ENCODE data around the gene ENOX2. TPM values are rescaled to one million over a fixed set of nuclear protein-coding genes. Genes with fewer than 3 reads are reported as not detected.

Gene ENOX2
- polyA plus RNA-seq, 1 donor from 2014 or later = 48.7 TPM

DNA sequence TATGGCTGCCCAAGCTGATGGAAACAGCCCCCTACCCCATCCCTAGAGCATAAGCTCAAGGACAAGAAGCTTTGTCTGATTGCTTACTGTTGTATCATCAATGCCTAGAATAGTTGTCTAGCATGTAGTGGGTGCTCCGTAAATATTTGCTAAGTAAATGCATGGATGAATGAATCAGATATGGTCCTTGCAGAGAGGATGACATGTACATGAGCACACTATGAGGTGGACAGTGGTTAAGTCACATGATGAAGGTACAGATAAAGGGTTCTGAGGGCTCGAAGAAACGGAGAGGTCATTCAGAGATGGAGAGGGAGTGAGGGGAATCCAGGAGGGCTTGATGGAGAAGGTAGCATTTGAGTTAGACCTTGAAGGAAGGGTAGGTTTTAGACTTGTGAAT is 287.1 kb downstream of the ENOX2 start:
- TF ChIP-seq TAF1 (IDR thresholded peaks at IDR 0.05; ENCODE audit: low read depth) = no peak
- TF ChIP-seq, protein P1, sequence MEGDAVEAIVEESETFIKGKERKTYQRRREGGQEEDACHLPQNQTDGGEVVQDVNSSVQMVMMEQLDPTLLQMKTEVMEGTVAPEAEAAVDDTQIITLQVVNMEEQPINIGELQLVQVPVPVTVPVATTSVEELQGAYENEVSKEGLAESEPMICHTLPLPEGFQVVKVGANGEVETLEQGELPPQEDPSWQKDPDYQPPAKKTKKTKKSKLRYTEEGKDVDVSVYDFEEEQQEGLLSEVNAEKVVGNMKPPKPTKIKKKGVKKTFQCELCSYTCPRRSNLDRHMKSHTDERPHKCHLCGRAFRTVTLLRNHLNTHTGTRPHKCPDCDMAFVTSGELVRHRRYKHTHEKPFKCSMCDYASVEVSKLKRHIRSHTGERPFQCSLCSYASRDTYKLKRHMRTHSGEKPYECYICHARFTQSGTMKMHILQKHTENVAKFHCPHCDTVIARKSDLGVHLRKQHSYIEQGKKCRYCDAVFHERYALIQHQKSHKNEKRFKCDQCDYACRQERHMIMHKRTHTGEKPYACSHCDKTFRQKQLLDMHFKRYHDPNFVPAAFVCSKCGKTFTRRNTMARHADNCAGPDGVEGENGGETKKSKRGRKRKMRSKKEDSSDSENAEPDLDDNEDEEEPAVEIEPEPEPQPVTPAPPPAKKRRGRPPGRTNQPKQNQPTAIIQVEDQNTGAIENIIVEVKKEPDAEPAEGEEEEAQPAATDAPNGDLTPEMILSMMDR (IDR thresholded peaks at IDR 0.05; ENCODE audit: poor library complexity, severe bottlenecking) = no peak
- TF ChIP-seq POLR2AphosphoS5 (IDR thresholded peaks at IDR 0.05) = no peak
- no peak for TF ChIP-seq RAD21 (conservative IDR thresholded peaks at IDR 0.05)
- TF ChIP-seq EP300 (conservative IDR thresholded peaks at IDR 0.05; ENCODE audit: poor library complexity, severe bottlenecking) = no peak
- TF ChIP-seq SMC3 (conservative IDR thresholded peaks at IDR 0.05; ENCODE audit: poor library complexity) = no peak
- TF ChIP-seq EZH2 (IDR thresholded peaks at IDR 0.05; ENCODE audit: borderline replicate concordance, insufficient read depth, low read length, poor library complexity, severe bottlenecking) = no peak
- TF ChIP-seq, protein P2, sequence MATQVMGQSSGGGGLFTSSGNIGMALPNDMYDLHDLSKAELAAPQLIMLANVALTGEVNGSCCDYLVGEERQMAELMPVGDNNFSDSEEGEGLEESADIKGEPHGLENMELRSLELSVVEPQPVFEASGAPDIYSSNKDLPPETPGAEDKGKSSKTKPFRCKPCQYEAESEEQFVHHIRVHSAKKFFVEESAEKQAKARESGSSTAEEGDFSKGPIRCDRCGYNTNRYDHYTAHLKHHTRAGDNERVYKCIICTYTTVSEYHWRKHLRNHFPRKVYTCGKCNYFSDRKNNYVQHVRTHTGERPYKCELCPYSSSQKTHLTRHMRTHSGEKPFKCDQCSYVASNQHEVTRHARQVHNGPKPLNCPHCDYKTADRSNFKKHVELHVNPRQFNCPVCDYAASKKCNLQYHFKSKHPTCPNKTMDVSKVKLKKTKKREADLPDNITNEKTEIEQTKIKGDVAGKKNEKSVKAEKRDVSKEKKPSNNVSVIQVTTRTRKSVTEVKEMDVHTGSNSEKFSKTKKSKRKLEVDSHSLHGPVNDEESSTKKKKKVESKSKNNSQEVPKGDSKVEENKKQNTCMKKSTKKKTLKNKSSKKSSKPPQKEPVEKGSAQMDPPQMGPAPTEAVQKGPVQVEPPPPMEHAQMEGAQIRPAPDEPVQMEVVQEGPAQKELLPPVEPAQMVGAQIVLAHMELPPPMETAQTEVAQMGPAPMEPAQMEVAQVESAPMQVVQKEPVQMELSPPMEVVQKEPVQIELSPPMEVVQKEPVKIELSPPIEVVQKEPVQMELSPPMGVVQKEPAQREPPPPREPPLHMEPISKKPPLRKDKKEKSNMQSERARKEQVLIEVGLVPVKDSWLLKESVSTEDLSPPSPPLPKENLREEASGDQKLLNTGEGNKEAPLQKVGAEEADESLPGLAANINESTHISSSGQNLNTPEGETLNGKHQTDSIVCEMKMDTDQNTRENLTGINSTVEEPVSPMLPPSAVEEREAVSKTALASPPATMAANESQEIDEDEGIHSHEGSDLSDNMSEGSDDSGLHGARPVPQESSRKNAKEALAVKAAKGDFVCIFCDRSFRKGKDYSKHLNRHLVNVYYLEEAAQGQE (IDR thresholded peaks at IDR 0.05; ENCODE audit: borderline replicate concordance) = no peak
- Histone ChIP-seq H3K9ac (ENCODE audit: low read length) (no peak overlapping the region), H3K27me3 (ENCODE audit: insufficient read depth, low read depth, low read length) (no peaks in the 10 kb centered on the region), H3K9me2 (ENCODE audit: insufficient read depth, low read length) (no peaks in the 10 kb centered on the region), H3K79me2 (replicated peaks; ENCODE audit: insufficient read depth, low read length) (no peaks in the 10 kb centered on the region), H4K20me1 (ENCODE audit: insufficient read depth) (no peaks in the 10 kb centered on the region), H3K9me3 (ENCODE audit: low read length) (no peaks in the 10 kb centered on the region), H3K4me2 (ENCODE audit: low read length) (no peak overlapping the region), H3K4me3 (ENCODE audit: low read length) (no peak overlapping the region), H3K36me3 (ENCODE audit: insufficient read depth, low read length) (no peaks in the 10 kb centered on the region), H3F3A (ENCODE audit: insufficient read depth, low read length, poor library complexity, severe bottlenecking) (no peaks in the 10 kb centered on the region), H2AFZ (ENCODE audit: low read depth, low read length) (no peak overlapping the region), H3K27ac (ENCODE audit: low read length) (peak overlapping the region; percentile 37)

DNA sequence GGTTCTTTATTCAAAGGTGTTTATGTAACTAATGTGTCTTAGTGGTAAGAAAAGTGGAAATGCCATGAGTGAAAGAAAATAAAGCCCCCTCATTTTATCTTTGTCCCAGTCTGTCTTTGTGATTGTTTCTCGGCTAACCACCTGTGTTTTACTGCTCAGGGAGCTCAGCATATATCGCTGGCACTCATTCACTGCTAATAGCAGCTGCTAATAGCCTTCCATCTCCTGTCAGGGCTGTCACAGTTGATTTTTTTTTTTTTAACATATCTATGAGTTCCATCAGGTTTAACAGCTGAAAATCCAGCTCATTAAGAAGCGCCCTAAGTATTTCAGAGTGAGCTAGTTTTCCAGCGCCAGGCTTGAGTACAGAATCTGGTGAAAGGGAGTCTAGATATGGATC is 295.6 kb downstream of the ENOX2 start:
- peak overlapping the region; percentile 92 for H3K27ac ChIP-seq (ENCODE audit: low read length)
- H3K4me3 ChIP-seq (ENCODE audit: low read length) = peak overlapping the region; percentile 33
- H3K9ac ChIP-seq (ENCODE audit: low read length) = peak overlapping the region; percentile 52
- TF ChIP-seq EP300 (conservative IDR thresholded peaks at IDR 0.05; ENCODE audit: poor library complexity, severe bottlenecking) (peak; percentile 93), EZH2 (IDR thresholded peaks at IDR 0.05; ENCODE audit: borderline replicate concordance, insufficient read depth, low read length, poor library complexity, severe bottlenecking) (no peak), POLR2AphosphoS5 (IDR thresholded peaks at IDR 0.05) (peak; percentile 65)
- no peak overlapping the region for H2AFZ ChIP-seq (ENCODE audit: low read depth, low read length)
- no peaks in the 10 kb centered on the region for H3F3A ChIP-seq (ENCODE audit: insufficient read depth, low read length, poor library complexity, severe bottlenecking)
- H3K4me2 ChIP-seq (ENCODE audit: low read length) = no peak overlapping the region
- H4K20me1 ChIP-seq (ENCODE audit: insufficient read depth) = no peaks in the 10 kb centered on the region
- H3K27me3 ChIP-seq (ENCODE audit: insufficient read depth, low read depth, low read length) = no peaks in the 10 kb centered on the region
- H3K9me3 ChIP-seq (ENCODE audit: low read length) = no peaks in the 10 kb centered on the region
- no peaks in the 10 kb centered on the region for H3K9me2 ChIP-seq (ENCODE audit: insufficient read depth, low read length)
- no peaks in the 10 kb centered on the region for H3K79me2 ChIP-seq (replicated peaks; ENCODE audit: insufficient read depth, low read length)
- no peaks in the 10 kb centered on the region for H3K36me3 ChIP-seq (ENCODE audit: insufficient read depth, low read length)

DNA sequence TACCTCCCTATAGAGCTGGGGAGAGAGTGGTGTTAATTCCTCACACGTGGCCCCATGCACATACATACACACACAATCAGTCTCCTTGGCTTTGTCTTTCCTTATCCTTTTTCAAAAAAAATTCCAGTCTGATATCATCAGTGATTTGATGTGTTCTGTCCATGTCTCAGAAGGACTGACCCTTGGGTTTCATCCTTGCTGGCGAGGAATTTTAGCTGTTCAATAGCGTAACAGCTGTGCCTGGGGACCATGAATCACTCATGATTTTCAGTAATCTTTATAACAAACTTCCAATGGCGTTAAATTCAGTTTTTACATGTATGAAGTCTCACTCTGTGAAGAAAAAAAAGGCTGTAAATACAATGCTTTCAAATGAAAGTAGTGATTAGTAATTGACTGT is 296.6 kb downstream of the ENOX2 start:
- H3K4me2 ChIP-seq (ENCODE audit: low read length) = no peak overlapping the region
- H3K36me3 ChIP-seq (ENCODE audit: insufficient read depth, low read length) = no peaks in the 10 kb centered on the region
- TF ChIP-seq MXI1 (conservative IDR thresholded peaks at IDR 0.05; ENCODE audit: poor library complexity, severe bottlenecking) (no peak), EP300 (conservative IDR thresholded peaks at IDR 0.05; ENCODE audit: poor library complexity, severe bottlenecking) (no peak), SMC3 (conservative IDR thresholded peaks at IDR 0.05; ENCODE audit: poor library complexity) (no peak), POLR2AphosphoS5 (IDR thresholded peaks at IDR 0.05) (no peak), TAF1 (IDR thresholded peaks at IDR 0.05; ENCODE audit: low read depth) (no peak), EZH2 (IDR thresholded peaks at IDR 0.05; ENCODE audit: borderline replicate concordance, insufficient read depth, low read length, poor library complexity, severe bottlenecking) (no peak), RAD21 (conservative IDR thresholded peaks at IDR 0.05) (no peak)
- TF ChIP-seq, protein P2 (IDR thresholded peaks at IDR 0.05; ENCODE audit: borderline replicate concordance) = no peak
- TF ChIP-seq, protein P1 (IDR thresholded peaks at IDR 0.05; ENCODE audit: poor library complexity, severe bottlenecking) = no peak
- H3K9ac ChIP-seq (ENCODE audit: low read length) = peak overlapping the region; percentile 12
- H2AFZ ChIP-seq (ENCODE audit: low read depth, low read length) = no peak overlapping the region
- H3K9me2 ChIP-seq (ENCODE audit: insufficient read depth, low read length) = no peaks in the 10 kb centered on the region
- no peaks in the 10 kb centered on the region for H3F3A ChIP-seq (ENCODE audit: insufficient read depth, low read length, poor library complexity, severe bottlenecking)
- H3K27ac ChIP-seq (ENCODE audit: low read length) = peak overlapping the region; percentile 92
- H4K20me1 ChIP-seq (ENCODE audit: insufficient read depth) = no peaks in the 10 kb centered on the region
- H3K4me3 ChIP-seq (ENCODE audit: low read length) = peak overlapping the region; percentile 33
- no peaks in the 10 kb centered on the region for H3K9me3 ChIP-seq (ENCODE audit: low read length)
- no peaks in the 10 kb centered on the region for H3K79me2 ChIP-seq (replicated peaks; ENCODE audit: insufficient read depth, low read length)
- no peaks in the 10 kb centered on the region for H3K27me3 ChIP-seq (ENCODE audit: insufficient read depth, low read depth, low read length)

All from neural cell (in vitro differentiated cells).